ENCODE results near the gene CD99L2.

DNA sequence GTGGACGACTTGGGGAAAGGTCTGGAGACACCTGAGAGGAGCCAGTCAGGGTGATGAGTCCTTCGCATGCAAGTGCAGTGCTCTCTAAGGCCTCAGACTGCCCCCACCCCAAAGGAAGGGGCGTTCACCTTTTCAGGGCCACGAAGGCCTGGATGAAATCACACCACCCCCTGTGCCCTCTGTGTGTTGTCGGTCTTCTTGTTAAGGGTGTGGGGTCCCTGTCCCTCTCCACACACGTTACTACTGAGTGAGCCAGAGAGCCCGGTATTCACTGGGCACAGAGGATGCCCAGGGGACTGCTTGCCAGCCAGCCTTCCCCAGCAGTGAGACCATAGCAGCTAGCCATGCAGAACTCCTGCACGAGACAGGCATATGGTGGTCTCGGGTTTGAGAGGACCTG lies 133.2 kb downstream of the CD99L2 start:
- TF ChIP-seq, protein P1, sequence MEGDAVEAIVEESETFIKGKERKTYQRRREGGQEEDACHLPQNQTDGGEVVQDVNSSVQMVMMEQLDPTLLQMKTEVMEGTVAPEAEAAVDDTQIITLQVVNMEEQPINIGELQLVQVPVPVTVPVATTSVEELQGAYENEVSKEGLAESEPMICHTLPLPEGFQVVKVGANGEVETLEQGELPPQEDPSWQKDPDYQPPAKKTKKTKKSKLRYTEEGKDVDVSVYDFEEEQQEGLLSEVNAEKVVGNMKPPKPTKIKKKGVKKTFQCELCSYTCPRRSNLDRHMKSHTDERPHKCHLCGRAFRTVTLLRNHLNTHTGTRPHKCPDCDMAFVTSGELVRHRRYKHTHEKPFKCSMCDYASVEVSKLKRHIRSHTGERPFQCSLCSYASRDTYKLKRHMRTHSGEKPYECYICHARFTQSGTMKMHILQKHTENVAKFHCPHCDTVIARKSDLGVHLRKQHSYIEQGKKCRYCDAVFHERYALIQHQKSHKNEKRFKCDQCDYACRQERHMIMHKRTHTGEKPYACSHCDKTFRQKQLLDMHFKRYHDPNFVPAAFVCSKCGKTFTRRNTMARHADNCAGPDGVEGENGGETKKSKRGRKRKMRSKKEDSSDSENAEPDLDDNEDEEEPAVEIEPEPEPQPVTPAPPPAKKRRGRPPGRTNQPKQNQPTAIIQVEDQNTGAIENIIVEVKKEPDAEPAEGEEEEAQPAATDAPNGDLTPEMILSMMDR (IDR thresholded peaks at IDR 0.05) = no peak
- TF ChIP-seq POLR2A (IDR thresholded peaks at IDR 0.05) = no peak
